ENCODE measurements around the gene SDHAF2. TPM values are rescaled to one million over a fixed set of nuclear protein-coding genes. Genes with fewer than 3 reads are reported as not detected.

SDHAF2 gene
- total and polyA plus RNA-seq, 9 of the 15 experiments (the other 6 are each of a cell fraction or from before 2014, with no cell fraction given) = 21.2 to 144 (median 40.4) TPM

GRCh38 chr11:61482513-61482912, 52.6 kb downstream of the SDHAF2 start (continued):
- TF ChIP-seq ZBTB5 (IDR thresholded peaks at IDR 0.05) = no peak
- TF ChIP-seq ZNF140 (CRISPR knock-in tag; IDR thresholded peaks at IDR 0.05) = no peak
- TF ChIP-seq ILK (tag; IDR thresholded peaks at IDR 0.05; ENCODE audit: borderline replicate concordance, low read depth) = no peak
- no peak for TF ChIP-seq SFPQ (IDR thresholded peaks at IDR 0.05; ENCODE audit: low read depth, low read length)
- TF ChIP-seq PCBP2 (IDR thresholded peaks at IDR 0.05; ENCODE audit: low read depth, low read length, poor library complexity, severe bottlenecking) = no peak
- TF ChIP-seq ZBTB7A (IDR thresholded peaks at IDR 0.05; ENCODE audit: borderline replicate concordance, control insufficient read depth, low read depth, low read length) = peak; percentile 31; the same call in 1 of the 2 replicates
- TF ChIP-seq DIDO1 (tag; IDR thresholded peaks at IDR 0.05; ENCODE audit: low read depth) = no peak
- no peak for TF ChIP-seq HDAC8 (tag; IDR thresholded peaks at IDR 0.05)
- 0 out of 2 replicates have a peak, but pooled peaks have one; percentile 28 for TF ChIP-seq KLF16 (IDR thresholded peaks at IDR 0.05)
- TF ChIP-seq XRCC5 (IDR thresholded peaks at IDR 0.05; ENCODE audit: low read depth, low read length) = peak; percentile 69; the same call in 1 of the 2 replicates
- no peak for TF ChIP-seq SMARCE1 (IDR thresholded peaks at IDR 0.05)
- TF ChIP-seq ARID4B (CRISPR knock-in tag; IDR thresholded peaks at IDR 0.05) = no peak
- 0 out of 2 replicates have a peak, but pooled peaks have one; percentile 45 for TF ChIP-seq ZBTB2 (IDR thresholded peaks at IDR 0.05)
- TF ChIP-seq CTCFL (IDR thresholded peaks at IDR 0.05; ENCODE audit: borderline replicate concordance, insufficient read depth, low read depth, low read length, poor library complexity, severe bottlenecking) = peak; percentile 96
- no peak for TF ChIP-seq HEY1 (CRISPR knock-in tag; IDR thresholded peaks at IDR 0.05; ENCODE audit: borderline replicate concordance)
